ENCODE data around the gene PLA2G2F. TPM values are rescaled to one million over a fixed set of nuclear protein-coding genes. Genes with fewer than 3 reads are reported as not detected.

The PLA2G2F gene
- total and polyA plus RNA-seq, 2 of the 13 experiments (the other 11 are each of a cell fraction or from before 2014, with no cell fraction given) = not detected

DNA sequence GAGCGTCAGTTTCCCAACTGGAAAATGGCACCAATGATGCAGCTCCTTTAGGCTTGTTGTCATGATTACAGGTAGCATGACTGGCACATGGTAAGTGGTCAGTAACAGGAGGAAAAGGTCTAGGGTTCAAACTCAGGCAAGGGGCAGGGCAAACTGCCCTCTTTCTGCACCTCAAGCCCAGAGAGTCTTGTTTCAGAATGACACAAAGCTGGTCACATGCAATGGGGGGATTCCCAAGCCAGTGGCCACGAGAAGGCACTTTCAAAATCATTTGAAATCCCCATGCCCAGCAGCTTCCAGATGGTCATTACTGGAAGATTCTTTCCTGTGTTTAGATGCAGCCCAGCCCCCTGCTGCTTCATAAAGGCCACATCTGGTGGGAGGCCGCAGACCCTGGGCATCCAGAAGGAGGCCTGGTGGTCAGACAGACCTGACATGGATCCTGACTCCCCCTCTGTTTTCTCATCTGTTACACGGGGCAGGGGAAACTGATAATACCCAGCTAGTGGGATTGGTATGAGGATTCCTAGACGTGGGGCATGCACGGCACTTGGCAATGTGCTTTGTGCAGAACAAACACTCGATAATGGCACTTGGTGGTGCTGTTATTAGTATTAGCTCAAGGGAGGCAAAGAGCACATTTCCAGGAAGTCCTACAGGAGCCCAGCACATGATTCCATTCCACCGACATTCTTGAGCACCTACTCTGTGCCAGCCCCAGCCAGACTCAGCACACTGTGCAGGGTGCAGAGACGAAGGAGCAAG lies 12.9 kb upstream of the PLA2G2F start (continued):
- TF ChIP-seq ZNF142 (CRISPR knock-in tag; IDR thresholded peaks at IDR 0.05) (no peak), ZNF333 (CRISPR knock-in tag; IDR thresholded peaks at IDR 0.05; ENCODE audit: borderline replicate concordance) (no peak), ZNF136 (CRISPR knock-in tag; IDR thresholded peaks at IDR 0.05; ENCODE audit: low read depth) (no peak), ZFYVE20 (CRISPR knock-in tag; IDR thresholded peaks at IDR 0.05; ENCODE audit: borderline replicate concordance, low read depth) (no peak), ZNF10 (CRISPR knock-in tag; IDR thresholded peaks at IDR 0.05; ENCODE audit: borderline replicate concordance, low read depth) (no peak), SOX6 (IDR thresholded peaks at IDR 0.05) (no peak), SOX6 (CRISPR knock-in tag; IDR thresholded peaks at IDR 0.05) (no peak)
- TF ChIP-seq, protein P1, sequence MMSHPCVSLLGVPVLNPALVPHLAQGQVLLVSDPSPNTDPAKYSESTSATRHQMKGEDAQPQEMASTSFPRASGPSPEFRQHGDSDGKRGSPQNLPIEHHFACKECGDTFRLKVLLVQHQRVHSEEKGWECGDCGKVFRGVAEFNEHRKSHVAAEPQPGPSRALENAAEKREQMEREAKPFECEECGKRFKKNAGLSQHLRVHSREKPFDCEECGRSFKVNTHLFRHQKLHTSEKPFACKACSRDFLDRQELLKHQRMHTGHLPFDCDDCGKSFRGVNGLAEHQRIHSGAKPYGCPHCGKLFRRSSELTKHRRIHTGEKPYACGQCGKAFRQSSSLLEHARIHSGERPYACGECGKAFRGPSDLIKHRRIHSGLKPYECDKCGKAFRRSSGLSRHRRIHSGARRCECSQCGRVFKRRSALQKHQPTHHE (CRISPR knock-in tag; IDR thresholded peaks at IDR 0.05; ENCODE audit: borderline replicate concordance) = no peak
